Activated T-helper 1 cell treated with anti-CD3 and anti-CD28 coated beads, Interleukin-2, amount 50 U/mL, for 16 hours (primary cell): Measurements from ENCODE around the gene ARSG.
"Not testable (repeated sequence)": the region's sequence is repeated elsewhere in the genome, so short reads cannot be mapped to it uniquely, and the experiment has no call there.

Source experiments
- DNase-seq, 2 donors: peaks; one replicate each; pipeline ENCODE4 v3.0.0-alpha.2; 2020; ENCODE audit warnings: low read depth in 1 of 2, low spot score in 1 of 2

The ARSG gene

DNA sequence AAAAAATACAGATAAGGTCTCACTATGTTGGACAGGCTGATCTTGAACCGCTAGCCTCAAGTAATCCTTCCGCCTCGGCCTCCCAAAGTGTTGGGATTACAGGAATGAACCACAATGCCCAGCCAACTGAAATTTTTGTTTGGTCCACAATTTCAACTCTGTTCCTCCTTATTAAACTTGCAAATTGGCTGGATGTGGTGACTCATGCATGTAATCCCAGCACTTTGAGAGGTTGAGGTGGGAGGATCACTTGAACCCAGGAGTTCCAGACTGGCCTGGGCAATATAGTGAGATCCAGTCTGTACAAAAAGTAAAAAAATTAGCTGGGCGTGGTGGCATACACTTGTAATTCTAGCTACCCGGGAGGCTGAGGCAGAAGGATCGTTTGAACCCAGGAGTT, 13.4 kb downstream of the ARSG start:
- no peak for DNase-seq

DNA sequence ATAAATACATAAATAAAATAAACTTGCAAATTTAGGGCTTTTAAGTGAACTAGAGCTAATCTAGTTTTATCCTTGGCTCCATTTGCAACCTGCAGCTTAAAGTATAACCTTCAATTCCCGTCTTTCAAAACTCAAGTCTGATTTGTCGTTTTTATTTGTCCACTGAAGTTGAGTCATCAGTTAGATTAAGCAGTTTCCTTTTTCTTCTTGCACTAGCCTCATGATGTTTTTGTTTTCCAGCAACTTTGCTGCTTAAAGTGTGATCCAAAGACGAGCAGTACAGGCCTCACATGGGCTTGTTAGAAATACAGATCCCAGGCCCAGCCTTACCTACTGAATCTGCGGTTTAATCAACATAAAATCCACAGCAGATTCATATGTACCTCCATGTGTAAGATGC, 13.8 kb downstream of the ARSG start:
- DNase-seq, result no peak

DNA sequence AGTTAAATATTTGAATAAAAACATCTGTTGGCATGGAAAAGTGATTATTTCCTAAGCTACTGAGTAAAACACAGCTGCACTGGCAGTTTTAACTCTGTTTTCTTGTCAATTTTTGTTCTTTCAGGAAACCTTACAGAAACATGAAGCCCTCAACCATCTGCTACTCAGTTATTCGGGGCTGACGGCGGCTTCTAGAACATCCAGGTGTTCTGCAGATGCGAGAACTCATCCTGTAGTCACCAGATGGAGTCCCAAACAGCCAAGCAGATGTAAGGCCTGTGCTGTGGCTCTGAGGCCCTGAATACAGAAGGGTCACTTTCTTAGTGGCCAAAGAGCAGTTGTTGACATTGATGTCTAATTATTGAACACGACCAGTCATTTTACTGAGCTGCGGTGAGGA, 15.5 kb downstream of the ARSG start:
- no peak for DNase-seq

DNA sequence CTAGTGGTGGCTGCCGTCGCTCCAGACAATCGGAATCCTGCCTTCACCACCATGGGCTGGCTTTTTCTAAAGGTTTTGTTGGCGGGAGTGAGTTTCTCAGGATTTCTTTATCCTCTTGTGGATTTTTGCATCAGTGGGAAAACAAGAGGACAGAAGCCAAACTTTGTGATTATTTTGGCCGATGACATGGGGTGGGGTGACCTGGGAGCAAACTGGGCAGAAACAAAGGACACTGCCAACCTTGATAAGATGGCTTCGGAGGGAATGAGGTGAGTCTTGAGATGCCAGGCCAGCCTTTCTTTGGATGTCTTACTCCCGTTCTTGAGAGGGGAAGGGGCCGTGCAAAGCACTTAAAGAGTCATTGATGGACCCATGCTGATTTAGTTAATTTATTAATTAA, 16.1 kb downstream of the ARSG start:
- no peak for DNase-seq

- not testable (repeated sequence) for DNase-seq
These were observed 17.2 kb downstream of the ARSG start for GRCh38 chr17:68308486-68308885.

GRCh38 chr17:68309066-68309670, 17.9 kb downstream of the ARSG start:
- not testable (repeated sequence) for DNase-seq

- DNase-seq, result no peak
These were observed 18.9 kb downstream of the ARSG start for GRCh38 chr17:68310152-68310551.

DNA sequence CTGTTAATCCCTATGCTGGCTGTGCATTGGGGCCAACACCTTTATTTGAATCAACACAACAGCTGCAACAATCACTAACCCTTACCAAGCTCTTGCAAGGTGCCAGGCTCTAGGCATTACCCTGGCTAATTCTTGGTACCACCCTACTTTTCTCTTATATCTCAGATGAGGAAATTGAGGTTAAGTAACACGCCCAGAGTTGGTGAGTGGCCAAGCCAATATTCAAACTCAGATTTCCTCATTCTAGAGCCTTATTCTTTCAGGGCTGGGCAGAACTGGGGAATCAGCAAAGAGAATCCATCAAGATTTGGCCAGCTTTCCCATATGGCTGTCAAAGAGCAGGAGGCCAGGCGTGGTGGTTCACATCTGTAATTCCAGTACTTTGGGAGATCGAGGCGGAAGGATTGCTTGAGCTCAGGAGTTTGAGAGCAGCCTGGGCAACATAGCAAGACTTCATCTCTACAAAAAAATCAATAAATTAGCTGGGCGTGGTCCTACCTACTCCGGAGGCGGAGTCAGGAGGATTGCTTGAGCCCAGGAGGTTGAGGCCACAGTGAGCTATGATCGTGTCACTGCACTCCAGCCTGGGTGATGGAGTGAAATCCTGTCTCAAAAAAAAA, 23.7 kb downstream of the ARSG start:
- no peak for DNase-seq

GRCh38 chr17:68315930-68316329, 24.6 kb downstream of the ARSG start:
- DNase-seq, result no peak

- no peak for DNase-seq
These were observed 26.2 kb downstream of the ARSG start for GRCh38 chr17:68317458-68317857.

- DNase-seq, result no peak
These were observed 27.1 kb downstream of the ARSG start for GRCh38 chr17:68318103-68318991.

DNA sequence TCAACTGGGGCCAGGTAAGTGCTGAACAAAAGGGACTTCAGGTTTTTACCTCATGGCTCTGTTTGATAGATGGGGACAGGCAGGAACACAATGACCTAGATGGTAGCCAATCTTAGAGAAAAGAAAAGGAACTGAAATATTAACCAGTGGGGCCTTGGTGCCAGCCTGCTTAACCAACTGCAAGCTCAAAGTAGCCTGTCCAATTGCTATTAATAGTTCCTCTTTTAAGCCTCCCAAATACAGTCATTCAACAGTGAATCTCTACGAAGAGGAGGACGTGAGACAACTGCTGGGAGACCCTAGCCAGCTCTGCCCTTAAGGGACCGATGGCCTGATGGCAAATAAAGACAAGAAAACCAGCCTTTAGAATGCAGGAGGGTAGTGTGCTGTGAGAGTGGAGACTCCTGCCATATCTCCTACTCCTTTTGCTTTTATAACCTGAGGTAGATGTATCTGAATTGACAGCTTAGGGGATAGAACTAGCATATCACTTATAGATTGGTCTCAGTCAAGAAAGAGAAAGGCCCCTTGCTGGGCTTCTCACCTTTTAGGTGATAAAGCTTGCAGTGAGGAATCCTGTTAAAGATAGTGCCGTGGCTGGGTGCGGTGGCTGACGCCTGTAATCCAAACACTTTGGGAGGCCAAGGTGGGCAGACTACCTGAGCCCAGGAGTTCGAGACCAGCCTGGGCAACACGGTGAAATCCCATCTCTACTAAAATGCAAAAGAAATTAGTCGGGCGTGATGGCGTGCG, 28.3 kb downstream of the ARSG start:
- DNase-seq, result no peak

GRCh38 chr17:68320311-68320865, 29.1 kb downstream of the ARSG start:
- no peak for DNase-seq

DNA sequence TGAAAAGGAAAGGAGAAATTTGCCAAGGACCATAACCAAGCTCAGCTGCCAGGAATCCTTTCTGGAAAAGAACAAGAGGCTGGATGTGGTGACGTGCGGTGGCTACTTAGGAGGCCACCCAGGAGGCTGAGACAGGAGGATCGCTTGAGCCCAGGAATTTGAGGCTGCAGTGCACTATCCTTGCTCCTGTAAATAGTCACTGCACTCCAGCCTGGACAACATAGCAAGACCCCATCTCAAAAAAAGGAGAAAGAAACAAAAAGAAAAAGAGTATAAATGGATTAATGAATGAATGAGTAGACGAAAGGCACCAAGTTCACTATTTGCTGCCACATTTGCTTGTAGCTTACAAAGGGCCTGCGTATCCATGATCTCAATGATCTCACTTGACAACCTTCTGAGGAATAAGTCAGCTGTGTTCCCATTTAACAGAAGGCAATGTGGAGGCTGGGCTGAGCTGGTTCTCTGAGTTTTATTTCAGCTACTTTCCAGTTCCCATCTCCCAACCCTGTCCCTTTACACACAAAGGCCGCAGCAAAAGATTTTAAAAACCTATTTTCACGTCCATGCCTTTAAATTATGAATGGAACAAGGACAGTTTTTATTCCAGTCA, 29.8 kb downstream of the ARSG start:
- no peak for DNase-seq

- DNase-seq, result no peak
These were observed 30.3 kb downstream of the ARSG start for GRCh38 chr17:68321556-68321954.

GRCh38 chr17:68322630-68323029, 31.3 kb downstream of the ARSG start:
- no peak for DNase-seq

DNA sequence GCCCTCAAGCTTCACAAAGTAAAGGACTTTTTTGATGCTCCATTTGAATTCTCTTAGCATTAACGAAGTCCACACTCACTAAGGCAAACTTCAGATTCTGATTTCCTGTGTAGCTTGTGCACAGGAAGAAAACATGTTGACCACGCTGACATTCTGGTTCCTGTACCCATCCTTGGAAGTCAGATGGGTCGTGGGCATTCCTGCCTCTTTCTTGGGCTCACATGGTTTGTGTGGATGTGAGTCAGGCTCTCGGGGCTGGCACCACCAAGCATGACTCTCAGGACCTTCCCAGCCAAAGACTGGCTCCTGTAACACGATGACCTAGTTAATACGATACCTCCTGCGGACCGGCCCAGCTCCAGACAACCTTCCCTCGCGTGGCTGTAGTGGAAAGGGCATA, 32.8 kb downstream of the ARSG start:
- DNase-seq, result no peak

DNA sequence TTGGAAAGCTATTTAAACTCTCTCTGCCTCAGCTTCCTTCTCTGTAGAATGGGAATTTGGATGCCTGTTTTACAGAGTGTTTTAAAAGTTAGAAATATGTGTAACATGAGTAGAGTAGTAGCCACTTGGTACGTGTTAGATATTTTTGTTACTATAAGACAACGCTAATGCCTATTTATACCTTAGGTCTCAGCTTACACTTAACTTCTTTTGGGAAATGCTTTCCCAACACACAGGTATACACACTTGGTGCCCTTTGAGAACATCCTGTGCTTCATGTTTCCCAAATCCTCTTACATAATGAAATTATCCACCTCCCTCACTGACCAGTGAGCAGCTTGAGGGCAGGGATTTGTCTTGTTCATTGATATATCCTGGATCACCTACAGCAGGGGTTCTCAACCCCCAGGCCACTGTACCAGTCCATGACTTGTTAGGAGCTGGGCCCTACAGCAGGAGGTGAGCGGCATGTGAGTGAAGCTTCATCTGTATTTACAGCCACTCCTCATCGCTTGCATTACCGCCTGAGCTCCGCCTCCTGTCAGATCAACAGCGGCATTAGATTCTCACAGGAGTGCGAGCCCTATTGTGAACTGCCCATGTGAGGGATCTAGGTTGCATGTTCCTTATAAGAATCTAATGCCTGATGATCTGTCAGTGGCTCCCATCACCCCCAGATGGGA, 33.5 kb downstream of the ARSG start:
- DNase-seq, result no peak

DNA sequence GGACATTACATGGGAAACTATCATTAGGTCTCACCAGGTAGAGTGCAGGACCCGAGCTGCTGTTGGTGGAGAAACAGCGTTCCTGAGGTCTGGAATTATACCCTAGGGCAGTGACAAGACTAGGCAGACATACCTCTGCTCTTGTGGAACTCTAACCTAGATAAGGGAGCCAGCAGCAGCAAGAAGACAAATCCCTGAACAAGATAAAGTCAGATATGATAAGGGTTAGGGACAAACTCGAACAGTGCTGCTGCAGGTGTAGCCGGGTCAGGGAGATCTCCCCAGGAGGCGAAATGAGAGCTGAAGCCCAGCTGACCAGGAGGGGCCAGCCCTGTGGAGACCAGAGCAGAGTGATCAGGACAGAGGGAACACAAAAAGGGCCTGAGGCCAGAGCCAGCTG, 34.7 kb downstream of the ARSG start:
- no peak for DNase-seq

- DNase-seq, result no peak
These were observed 35.4 kb downstream of the ARSG start for GRCh38 chr17:68326681-68327080.
